Measurements from ENCODE around the gene CARMIL1. TPM values are rescaled to one million over a fixed set of nuclear protein-coding genes. Genes with fewer than 3 reads are reported as not detected.

Gene CARMIL1
- total RNA-seq, 4 donors from 2014 or later, result 11.8 to 23.2 (median 17.1) TPM

- no peak overlapping the region for H3K27ac ChIP-seq
- H3K9me3 ChIP-seq, result no peaks in the 10 kb centered on the region
- no peak overlapping the region for H3K4me3 ChIP-seq
- TF ChIP-seq CTCF (IDR thresholded peaks at IDR 0.05) (no peak), POLR2A (IDR thresholded peaks at IDR 0.05) (no peak)
- H3K4me1 ChIP-seq, result no peaks in the 10 kb centered on the region
- H3K36me3 ChIP-seq, result no peaks in the 10 kb centered on the region
- intact Hi-C loops (cut with DNase I; ENCODE audit: low total_unique reads), result no loop called here
- no peaks in the 10 kb centered on the region for H3K27me3 ChIP-seq
- no peak for DNase-seq
Measured at GRCh38 chr6:25384234-25384633, 105.1 kb downstream of the CARMIL1 start.

- Histone ChIP-seq H3K9me3 (no peaks in the 10 kb centered on the region), H3K36me3 (no peaks in the 10 kb centered on the region), H3K4me1 (no peaks in the 10 kb centered on the region), H3K27me3 (no peaks in the 10 kb centered on the region), H3K4me3 (no peak overlapping the region), H3K27ac (no peak overlapping the region)
- no peak for DNase-seq
- intact Hi-C loops (cut with DNase I; ENCODE audit: low total_unique reads), result no loop called here
- TF ChIP-seq CTCF (IDR thresholded peaks at IDR 0.05), result no peak
Measured at GRCh38 chr6:25384967-25385366, 105.8 kb downstream of the CARMIL1 start.

GRCh38 chr6:25387483-25387882, 108.3 kb downstream of the CARMIL1 start:
- intact Hi-C loops (cut with DNase I; ENCODE audit: low total_unique reads), result no loop called here
- Histone ChIP-seq H3K9me3 (no peaks in the 10 kb centered on the region), H3K36me3 (no peaks in the 10 kb centered on the region), H3K4me1 (peaks cover 0 to 3% of the 10 kb centered on the region in 2 donors), H3K4me3 (no peak overlapping the region), H3K27ac (no peak overlapping the region), H3K27me3 (no peaks in the 10 kb centered on the region)
- no peak for TF ChIP-seq CTCF (IDR thresholded peaks at IDR 0.05)
- no peak for TF ChIP-seq POLR2A (IDR thresholded peaks at IDR 0.05)
- DNase-seq, result no peak

- Histone ChIP-seq H3K27ac (no peak overlapping the region), H3K4me3 (no peak overlapping the region), H3K27me3 (no peaks in the 10 kb centered on the region), H3K36me3 (no peaks in the 10 kb centered on the region), H3K9me3 (no peaks in the 10 kb centered on the region), H3K4me1 (peaks cover 0 to 5% of the 10 kb centered on the region in 2 donors)
- intact Hi-C loops (cut with DNase I; ENCODE audit: low total_unique reads), result no loop called here
- no peak for DNase-seq
- TF ChIP-seq CTCF (IDR thresholded peaks at IDR 0.05), result no peak
- TF ChIP-seq POLR2A (IDR thresholded peaks at IDR 0.05), result no peak
Measured at GRCh38 chr6:25387911-25388310, 108.7 kb downstream of the CARMIL1 start.

GRCh38 chr6:25388776-25389175, 109.6 kb downstream of the CARMIL1 start:
- no peak for TF ChIP-seq POLR2A (IDR thresholded peaks at IDR 0.05)
- TF ChIP-seq CTCF (IDR thresholded peaks at IDR 0.05), result no peak
- Histone ChIP-seq H3K27ac (no peak overlapping the region), H3K4me3 (no peak overlapping the region), H3K36me3 (no peaks in the 10 kb centered on the region), H3K9me3 (no peaks in the 10 kb centered on the region), H3K27me3 (no peaks in the 10 kb centered on the region), H3K4me1 (peaks cover 0 to 5% of the 10 kb centered on the region in 2 donors)
- no peak for DNase-seq
- intact Hi-C loops (cut with DNase I; ENCODE audit: low total_unique reads), result no loop called here
